ENCODE results near the gene TIGD2.

DNA sequence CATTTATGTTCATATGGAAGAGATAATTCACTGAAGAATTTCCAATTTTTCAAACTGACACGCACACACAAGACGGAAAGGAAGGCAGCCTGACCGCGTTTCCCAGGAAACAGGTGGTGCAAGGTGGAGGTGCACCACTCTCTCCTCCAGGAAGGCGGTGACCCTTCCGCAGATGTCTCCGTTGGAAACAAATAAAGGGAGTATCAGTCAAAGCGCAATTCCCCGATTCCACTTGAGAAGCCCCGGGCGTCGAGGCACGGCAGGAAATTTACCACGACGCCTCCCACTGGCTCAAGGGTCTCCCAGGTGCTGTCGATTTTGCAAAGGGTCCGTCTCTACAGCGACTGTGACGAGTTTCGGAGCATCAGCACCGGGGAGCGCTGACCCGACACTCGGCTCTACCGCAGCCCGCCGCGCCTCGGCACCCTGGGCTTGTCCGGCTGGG, 770 bp upstream of the TIGD2 start:
- TF ChIP-seq, protein P1, sequence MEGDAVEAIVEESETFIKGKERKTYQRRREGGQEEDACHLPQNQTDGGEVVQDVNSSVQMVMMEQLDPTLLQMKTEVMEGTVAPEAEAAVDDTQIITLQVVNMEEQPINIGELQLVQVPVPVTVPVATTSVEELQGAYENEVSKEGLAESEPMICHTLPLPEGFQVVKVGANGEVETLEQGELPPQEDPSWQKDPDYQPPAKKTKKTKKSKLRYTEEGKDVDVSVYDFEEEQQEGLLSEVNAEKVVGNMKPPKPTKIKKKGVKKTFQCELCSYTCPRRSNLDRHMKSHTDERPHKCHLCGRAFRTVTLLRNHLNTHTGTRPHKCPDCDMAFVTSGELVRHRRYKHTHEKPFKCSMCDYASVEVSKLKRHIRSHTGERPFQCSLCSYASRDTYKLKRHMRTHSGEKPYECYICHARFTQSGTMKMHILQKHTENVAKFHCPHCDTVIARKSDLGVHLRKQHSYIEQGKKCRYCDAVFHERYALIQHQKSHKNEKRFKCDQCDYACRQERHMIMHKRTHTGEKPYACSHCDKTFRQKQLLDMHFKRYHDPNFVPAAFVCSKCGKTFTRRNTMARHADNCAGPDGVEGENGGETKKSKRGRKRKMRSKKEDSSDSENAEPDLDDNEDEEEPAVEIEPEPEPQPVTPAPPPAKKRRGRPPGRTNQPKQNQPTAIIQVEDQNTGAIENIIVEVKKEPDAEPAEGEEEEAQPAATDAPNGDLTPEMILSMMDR (IDR thresholded peaks at IDR 0.05; ENCODE audit: low read depth, low read length) = no peak
- no peak for TF ChIP-seq POLR2A (IDR thresholded peaks at IDR 0.05; ENCODE audit: extremely low read depth, insufficient read length)
- TF ChIP-seq, protein P2, sequence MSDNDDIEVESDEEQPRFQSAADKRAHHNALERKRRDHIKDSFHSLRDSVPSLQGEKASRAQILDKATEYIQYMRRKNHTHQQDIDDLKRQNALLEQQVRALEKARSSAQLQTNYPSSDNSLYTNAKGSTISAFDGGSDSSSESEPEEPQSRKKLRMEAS (IDR thresholded peaks at IDR 0.05; ENCODE audit: low read depth, low read length) = no peak
